ENCODE measurements around the gene C1QL1. TPM values are rescaled to one million over a fixed set of nuclear protein-coding genes. Genes with fewer than 3 reads are reported as not detected.

Gene C1QL1
- total RNA-seq, 1 donor from 2014 or later = 4.1 TPM

- no peak for DNase-seq
Measured at GRCh38 chr17:44913676-44914075, 54.4 kb downstream of the C1QL1 start.

GRCh38 chr17:44912763-44913544 lies 55.1 kb downstream of the C1QL1 start:
- DNase-seq = no peak

- no peak for DNase-seq
Measured at GRCh38 chr17:44911133-44912001, 56.7 kb downstream of the C1QL1 start.

- DNase-seq = no peak
Measured at GRCh38 chr17:44910231-44911106, 57.6 kb downstream of the C1QL1 start.

Small RNAs within 50 kb of the gene (small RNA-seq; reads per million reads assigned to genes)
- not detected for gene AC015936.2
- not detected for gene MIR6783

Other genes with a start within 250 kb of the C1QL1 start
- 19.0 TPM for gene ADAM11, start 209.3 kb downstream of the C1QL1 start, total RNA-seq
- 81.3 TPM for gene GJC1, start 138.0 kb downstream of the C1QL1 start, total RNA-seq
- gene HIGD1B, start 120.4 kb downstream of the C1QL1 start, total RNA-seq = 3.7 TPM
- 88.9 TPM for gene EFTUD2, start 68.9 kb downstream of the C1QL1 start, total RNA-seq
- 708 TPM for gene GFAP, start 52.8 kb downstream of the C1QL1 start, total RNA-seq
- 0.16 TPM for gene KIF18B, start 20.5 kb downstream of the C1QL1 start, total RNA-seq
- 47.6 TPM for gene DCAKD, start 83.3 kb upstream of the C1QL1 start, total RNA-seq
- gene NMT1, start 93.0 kb upstream of the C1QL1 start, total RNA-seq = 27.9 TPM
- 3.1 TPM for gene PLCD3, start 164.2 kb upstream of the C1QL1 start, total RNA-seq
- 3.0 TPM for gene ACBD4, start 167.4 kb upstream of the C1QL1 start, total RNA-seq
- 8.0 TPM for gene HEXIM1, start 180.2 kb upstream of the C1QL1 start, total RNA-seq
- 8.1 TPM for gene HEXIM2, start 193.6 kb upstream of the C1QL1 start, total RNA-seq